OCI-LY3 (cell line): Measurements from ENCODE around the gene CLIP4.

Source experiments
- CTCF ChIP-seq: fragments of 200-600, 300-600 bp; sonication (generic); IDR thresholded peaks from 2 replicates; pipeline ENCODE4 v1.5.1; 2014; ENCODE audit warnings: antibody characterized with exemption, low read length, low read depth
- EZH2phosphoT487 ChIP-seq: fragments of 200-600 bp; shearing (Covaris generic); IDR thresholded peaks from 2 replicates; pipeline ENCODE4 v1.6.1; 2018; ENCODE audit warnings: antibody characterized with exemption, mixed run types, low read depth

GRCh38 chr2:29113891-29114321 is 1.3 kb upstream of the CLIP4 start:
- TF ChIP-seq CTCF (no peak), EZH2phosphoT487 (no peak)
